Measurements from ENCODE around the gene TAL1.

- no peak for TF ChIP-seq MYC (IDR thresholded peaks at IDR 0.05; ENCODE audit: low read depth, low read length)
- TF ChIP-seq, protein P1, sequence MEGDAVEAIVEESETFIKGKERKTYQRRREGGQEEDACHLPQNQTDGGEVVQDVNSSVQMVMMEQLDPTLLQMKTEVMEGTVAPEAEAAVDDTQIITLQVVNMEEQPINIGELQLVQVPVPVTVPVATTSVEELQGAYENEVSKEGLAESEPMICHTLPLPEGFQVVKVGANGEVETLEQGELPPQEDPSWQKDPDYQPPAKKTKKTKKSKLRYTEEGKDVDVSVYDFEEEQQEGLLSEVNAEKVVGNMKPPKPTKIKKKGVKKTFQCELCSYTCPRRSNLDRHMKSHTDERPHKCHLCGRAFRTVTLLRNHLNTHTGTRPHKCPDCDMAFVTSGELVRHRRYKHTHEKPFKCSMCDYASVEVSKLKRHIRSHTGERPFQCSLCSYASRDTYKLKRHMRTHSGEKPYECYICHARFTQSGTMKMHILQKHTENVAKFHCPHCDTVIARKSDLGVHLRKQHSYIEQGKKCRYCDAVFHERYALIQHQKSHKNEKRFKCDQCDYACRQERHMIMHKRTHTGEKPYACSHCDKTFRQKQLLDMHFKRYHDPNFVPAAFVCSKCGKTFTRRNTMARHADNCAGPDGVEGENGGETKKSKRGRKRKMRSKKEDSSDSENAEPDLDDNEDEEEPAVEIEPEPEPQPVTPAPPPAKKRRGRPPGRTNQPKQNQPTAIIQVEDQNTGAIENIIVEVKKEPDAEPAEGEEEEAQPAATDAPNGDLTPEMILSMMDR (IDR thresholded peaks at IDR 0.05; ENCODE audit: low read depth, low read length), result no peak
These were observed 41.2 kb downstream of the TAL1 start for GRCh38 chr1:47190857-47191256.
